ENCODE results near the gene HSD3B1.
A peak's percentile ranks its signal among the peaks of the same experiment; 100 is the strongest.
"Not testable (repeated sequence)": the region's sequence is repeated elsewhere in the genome, so short reads cannot be mapped to it uniquely, and the experiment has no call there.

The HSD3B1 gene

GRCh38 chr1:119489201-119489600 is 17.8 kb upstream of the HSD3B1 start:
- no peak for DNase-seq (ENCODE audit: extremely low spot score, insufficient read length, low read depth)
- no peak for FAIRE-seq

- DNase-seq (ENCODE audit: extremely low spot score, insufficient read length, low read depth) (no peak), FAIRE-seq (no peak)
Measured at GRCh38 chr1:119490925-119491324, 16.1 kb upstream of the HSD3B1 start.

- FAIRE-seq, result no peak
Measured at GRCh38 chr1:119492763-119493162, 14.2 kb upstream of the HSD3B1 start.

GRCh38 chr1:119504831-119505230 is 2.2 kb upstream of the HSD3B1 start:
- FAIRE-seq (no peak), DNase-seq (ENCODE audit: extremely low spot score, insufficient read length, low read depth) (no peak)

More at GRCh38 chr1:119492763-119493162, 14.2 kb upstream of the HSD3B1 start:
- no peak for DNase-seq (ENCODE audit: extremely low spot score, insufficient read length, low read depth)

- DNase-seq (ENCODE audit: extremely low spot score, insufficient read length, low read depth), result no peak
- no peak for FAIRE-seq
Measured at GRCh38 chr1:119510046-119510445, 3.0 kb downstream of the HSD3B1 start.

- DNase-seq (ENCODE audit: extremely low spot score, insufficient read length, low read depth) (no peak), FAIRE-seq (no peak)
Measured at GRCh38 chr1:119515221-119515620, 8.2 kb downstream of the HSD3B1 start.

- DNase-seq (ENCODE audit: extremely low spot score, insufficient read length, low read depth) (no peak), FAIRE-seq (no peak)
Measured at GRCh38 chr1:119516247-119516646, 9.2 kb downstream of the HSD3B1 start.

- DNase-seq (ENCODE audit: extremely low spot score, insufficient read length, low read depth) (no peak), FAIRE-seq (no peak)
Measured at GRCh38 chr1:119516680-119517079, 9.7 kb downstream of the HSD3B1 start.

GRCh38 chr1:119517667-119518066 is 10.7 kb downstream of the HSD3B1 start:
- FAIRE-seq; DNase-seq (ENCODE audit: extremely low spot score, insufficient read length, low read depth): not testable (repeated sequence)

GRCh38 chr1:119531606-119532323 is 24.8 kb downstream of the HSD3B1 start:
- FAIRE-seq, result no peak
- DNase-seq (ENCODE audit: extremely low spot score, insufficient read length, low read depth), result no peak

- no peak for FAIRE-seq
- DNase-seq (ENCODE audit: extremely low spot score, insufficient read length, low read depth), result no peak
Measured at GRCh38 chr1:119532324-119532910, 25.4 kb downstream of the HSD3B1 start.

GRCh38 chr1:119535381-119535780 is 28.4 kb downstream of the HSD3B1 start:
- DNase-seq (ENCODE audit: extremely low spot score, insufficient read length, low read depth) (no peak), FAIRE-seq (no peak)

GRCh38 chr1:119537966-119538365 is 31.0 kb downstream of the HSD3B1 start:
- FAIRE-seq, result no peak

GRCh38 chr1:119539636-119540035 is 32.6 kb downstream of the HSD3B1 start:
- no peak for FAIRE-seq
- no peak for DNase-seq (ENCODE audit: extremely low spot score, insufficient read length, low read depth)

More at GRCh38 chr1:119537966-119538365, 31.0 kb downstream of the HSD3B1 start:
- no peak for DNase-seq (ENCODE audit: extremely low spot score, insufficient read length, low read depth)

GRCh38 chr1:119541389-119541788 is 34.4 kb downstream of the HSD3B1 start:
- DNase-seq (ENCODE audit: extremely low spot score, insufficient read length, low read depth), result no peak
- no peak for FAIRE-seq

- no peak for FAIRE-seq
- DNase-seq (ENCODE audit: extremely low spot score, insufficient read length, low read depth), result no peak
Measured at GRCh38 chr1:119542492-119542946, 35.5 kb downstream of the HSD3B1 start.

GRCh38 chr1:119544165-119544762 is 37.3 kb downstream of the HSD3B1 start:
- DNase-seq (ENCODE audit: extremely low spot score, insufficient read length, low read depth), result no peak
- no peak for FAIRE-seq

GRCh38 chr1:119546641-119547040 is 39.6 kb downstream of the HSD3B1 start:
- DNase-seq (ENCODE audit: extremely low spot score, insufficient read length, low read depth), result no peak
- no peak for FAIRE-seq

GRCh38 chr1:119547306-119547705 is 40.3 kb downstream of the HSD3B1 start:
- no peak for DNase-seq (ENCODE audit: extremely low spot score, insufficient read length, low read depth)
- no peak for FAIRE-seq

- FAIRE-seq (no peak), DNase-seq (ENCODE audit: extremely low spot score, insufficient read length, low read depth) (no peak)
Measured at GRCh38 chr1:119547805-119548204, 40.8 kb downstream of the HSD3B1 start.

GRCh38 chr1:119549719-119550132 is 42.7 kb downstream of the HSD3B1 start:
- DNase-seq (ENCODE audit: extremely low spot score, insufficient read length, low read depth), result no peak
- peak; percentile 70 for FAIRE-seq
